GM19043 (cell line): ENCODE measurements around the gene B3GNT3.

Experiments used
- ATAC-seq: cut with Tn5 transposase; IDR thresholded peaks from one replicate; pipeline ENCODE4 v1.9.1; 2021; ENCODE audit warnings: low read depth; ENCODE audit not compliant: unreplicated experiment

Gene B3GNT3

GRCh38 chr19:17794731-17795494 lies at the start of gene B3GNT3:
Gene B3GNT3 (plus strand): TSS chr19:17795138. CDS start chr19:17807808, 12,670 bp downstream.
- ATAC-seq = no peak

GRCh38 chr19:17747205-17748098 lies 47.5 kb upstream of the B3GNT3 start:
- peak; percentile 61 for ATAC-seq

GRCh38 chr19:17748884-17749638 lies 45.9 kb upstream of the B3GNT3 start:
- no peak for ATAC-seq

- no peak for ATAC-seq
Observed at GRCh38 chr19:17749912-17750317, 45.0 kb upstream of the B3GNT3 start.

GRCh38 chr19:17751103-17751911 lies 43.6 kb upstream of the B3GNT3 start, which contains the start of gene FCHO1:
Gene FCHO1 (plus strand): TSS chr19:17751477. CDS start chr19:17755165, 3,688 bp downstream.
- no peak for ATAC-seq

- no peak for ATAC-seq
Observed at GRCh38 chr19:17751912-17752273, 43.0 kb upstream of the B3GNT3 start.

GRCh38 chr19:17752865-17753639 lies 41.9 kb upstream of the B3GNT3 start:
- ATAC-seq = no peak

GRCh38 chr19:17753976-17754375 lies 41.0 kb upstream of the B3GNT3 start:
- ATAC-seq = no peak

- peak; percentile 51 for ATAC-seq
Observed at GRCh38 chr19:17754634-17755442, 40.1 kb upstream of the B3GNT3 start.

- ATAC-seq = no peak
Observed at GRCh38 chr19:17755443-17755890, 39.5 kb upstream of the B3GNT3 start.

- ATAC-seq = no peak
Observed at GRCh38 chr19:17755977-17756670, 38.8 kb upstream of the B3GNT3 start.

- no peak for ATAC-seq
Observed at GRCh38 chr19:17757125-17757524, 37.8 kb upstream of the B3GNT3 start.

GRCh38 chr19:17758515-17758914 lies 36.4 kb upstream of the B3GNT3 start:
- no peak for ATAC-seq

GRCh38 chr19:17761148-17761547 lies 33.8 kb upstream of the B3GNT3 start:
- ATAC-seq = no peak

GRCh38 chr19:17762505-17763229 lies 32.3 kb upstream of the B3GNT3 start:
- ATAC-seq = no peak

GRCh38 chr19:17764348-17764747 lies 30.6 kb upstream of the B3GNT3 start:
- ATAC-seq = no peak

GRCh38 chr19:17765069-17765618 lies 29.8 kb upstream of the B3GNT3 start:
- no peak for ATAC-seq
